Endothelial cell of umbilical vein (primary cell): ENCODE data around the gene FBXL22. TPM values are rescaled to one million over a fixed set of nuclear protein-coding genes. Genes with fewer than 3 reads are reported as not detected.

Source experiments
- BruUV-seq: library from RNA; stranded (reverse); fragments of 400-500 nt; replicated peaks from 2 replicates; lab custom pipeline; 2021; lab: Mats Ljungman, UMichigan
- CTCF ChIA-PET: fragments of 300-600, 350-600 bp; sonication (Branson Sonifier 250); formaldehyde crosslinking; loops from one replicate; lab custom pipeline; 2021; ENCODE audit warnings: antibody characterized with exemption, inconsistent platforms; lab: Charles Lee
- POLR2A ChIA-PET: fragments of 300-600, 350-600 bp; sonication (Branson Sonifier 250); formaldehyde crosslinking; loops from one replicate; lab custom pipeline; 2021; ENCODE audit warnings: antibody characterized with exemption, inconsistent platforms; lab: Charles Lee
- DNase-seq: peaks from one replicate; pipeline ENCODE4 v3.0.0-alpha.2; 2011; ENCODE audit warnings: low read depth, low spot score
- FAIRE-seq: peaks from 2 replicates; lab custom pipeline; 2011; peaks lifted over from hg19 to GRCh38; lab: Jason Lieb, UNC
- H2AFZ ChIP-seq: 2 replicates; pipeline ENCODE4 v1.6.0; 2012; ENCODE audit warnings: low read depth, low read length, control low read depth, inconsistent platforms
- H3K27ac ChIP-seq: 2 replicates; pipeline ENCODE4 v1.5.1; 2011; ENCODE audit warnings: low read depth, mild to moderate bottlenecking, control low read depth, low read length, moderate library complexity; ENCODE audit not compliant: insufficient read depth
- H3K27me3 ChIP-seq, 2 experiments: 2 replicates each; pipeline versions ENCODE4 v1.6.0 to v1.6.1; 2011; ENCODE audit warnings: low read length in 2 of 2, mixed read lengths in 1 of 2; ENCODE audit not compliant: control insufficient read depth in 2 of 2, insufficient read depth in 2 of 2
- H3K36me3 ChIP-seq, 2 experiments: 2 replicates in 1 of 2; 3 replicates in 1 of 2; pipeline ENCODE4 v1.5.1; 2011; ENCODE audit warnings: low read length in 2 of 2, mild to moderate bottlenecking in 1 of 2, moderate library complexity in 1 of 2; ENCODE audit not compliant: control insufficient read depth in 2 of 2, insufficient read depth in 2 of 2; ENCODE audit errors: extremely low read depth in 1 of 2
- H3K4me1 ChIP-seq: 3 replicates; pipeline ENCODE4 v1.5.1; 2011; ENCODE audit warnings: mild to moderate bottlenecking, low read length; ENCODE audit not compliant: control insufficient read depth, insufficient read depth; ENCODE audit errors: extremely low read depth
- H3K4me2 ChIP-seq: 2 replicates; pipeline ENCODE4 v1.6.1; 2011; ENCODE audit warnings: low read length, control low read depth, mixed read lengths; ENCODE audit not compliant: insufficient read depth
- H3K4me3 ChIP-seq, 3 experiments: fragments of 200-600 bp in 1 of 3; sonication (generic), shearing (Covaris generic) in 1 of 3; replicated peaks in 1 of 3; 2 replicates each; pipeline ENCODE4 v1.5.1; 2011 to 2016; ENCODE audit warnings: control low read depth in 3 of 3, low read length in 3 of 3, mild to moderate bottlenecking in 2 of 3, inconsistent platforms in 1 of 3, low read depth in 1 of 3, moderate library complexity in 1 of 3; ENCODE audit not compliant: insufficient read depth in 1 of 3
- H3K79me2 ChIP-seq: 2 replicates; pipeline ENCODE4 v1.6.0; 2012; ENCODE audit warnings: low read length, inconsistent platforms; ENCODE audit not compliant: control insufficient read depth, insufficient read depth
- H3K9ac ChIP-seq: replicated peaks from 2 replicates; pipeline ENCODE3; 2011; ENCODE audit warnings: low read length, control low read depth; ENCODE audit not compliant: insufficient read depth; ENCODE audit errors: extremely low read depth
- H3K9me1 ChIP-seq: replicated peaks from 3 replicates; pipeline ENCODE4 v1.6.0; 2011; ENCODE audit warnings: mild to moderate bottlenecking, low read length; ENCODE audit not compliant: control insufficient read depth, insufficient read depth; ENCODE audit errors: extremely low read depth
- H3K9me3 ChIP-seq: replicated peaks from 2 replicates; pipeline ENCODE4 v1.5.1; 2012; ENCODE audit warnings: low read length, inconsistent platforms; ENCODE audit not compliant: control insufficient read depth, insufficient read depth
- H4K20me1 ChIP-seq: replicated peaks from 2 replicates; pipeline ENCODE3; 2011; ENCODE audit warnings: mild to moderate bottlenecking, low read length; ENCODE audit not compliant: control insufficient read depth, insufficient read depth; ENCODE audit errors: extremely low read depth
- EZH2 ChIP-seq: IDR thresholded peaks from 2 replicates; pipeline ENCODE4 v1.6.1; 2012; ENCODE audit warnings: borderline replicate concordance, low read depth, mild to moderate bottlenecking, moderate library complexity, low read length, inconsistent platforms; ENCODE audit not compliant: severe bottlenecking
- FOS ChIP-seq: IDR thresholded peaks from 2 replicates; pipeline ENCODE4 v1.6.1; 2011; ENCODE audit warnings: mild to moderate bottlenecking, low read length, moderate library complexity, borderline replicate concordance; ENCODE audit not compliant: insufficient read depth
- GATA2 ChIP-seq: IDR thresholded peaks from 2 replicates; pipeline ENCODE4 v1.7.0; 2011; ENCODE audit warnings: low read depth, mild to moderate bottlenecking, moderate library complexity, mixed read lengths, low read length; ENCODE audit not compliant: insufficient read length, insufficient read depth
- JUN ChIP-seq: IDR thresholded peaks from 2 replicates; pipeline ENCODE4 v1.6.1; 2011; ENCODE audit warnings: borderline replicate concordance, low read depth; ENCODE audit not compliant: insufficient read length, insufficient read depth
- MYC ChIP-seq: IDR thresholded peaks from one replicate; pipeline ENCODE4 v1.6.1; 2011; ENCODE audit warnings: mild to moderate bottlenecking, low read depth, low read length
- POLR2A ChIP-seq: IDR thresholded peaks from 2 replicates; pipeline ENCODE4 v1.6.1; 2012; ENCODE audit warnings: low read depth, mild to moderate bottlenecking, control low read depth, low read length
- POLR2AphosphoS5 ChIP-seq: IDR thresholded peaks from 2 replicates; pipeline ENCODE4 v1.6.1; 2012; ENCODE audit warnings: low read depth, mild to moderate bottlenecking, control low read depth, low read length, moderate library complexity; ENCODE audit not compliant: insufficient read depth
- dilution Hi-C: fragments of 300-500 bp; cut with MboI; formaldehyde crosslinking; loops from one replicate; pipeline ENCODE4 v1.15.0; 2019; ENCODE audit warnings: low sequenced_read_pairs; ENCODE audit not compliant: extremely low pct_ligation_motif_present
- intact Hi-C: fragments of 100-400 bp; cut with micrococcal nuclease; formaldehyde crosslinking; loops from one replicate; pipeline ENCODE4 v1.10.0; 2022
- polyA plus RNA-seq, 4 experiments: library from polyadenylated mRNA; depleted of rRNA in 3 of 4; stranded (reverse) in 3 of 4; unstranded in 1 of 4; fragments of >200 nt; gene quantifications; 2 replicates each; pipeline versions ENCODE4 v1.2.1 to v1.2.3, GENCODE V29; 2011 to 2012; ENCODE audit warnings: missing spikeins in 1 of 4
- total RNA-seq: library from RNA; stranded (reverse); gene quantifications from 2 replicates; pipeline ENCODE4 v1.2.3, GENCODE V29; 2021
- TF ChIP-seq, protein P1 (sequence below): IDR thresholded peaks from 2 replicates; pipeline ENCODE4 v1.6.1; 2011; ENCODE audit not compliant: insufficient read depth, insufficient read length
- TF ChIP-seq, protein P2 (sequence below), 2 donors: IDR thresholded peaks; 1 replicate in 1 of 2; 2 replicates in 1 of 2; pipeline ENCODE4 v1.5.1; 2011; ENCODE audit warnings: low read length in 2 of 2, mild to moderate bottlenecking in 2 of 2, moderate library complexity in 2 of 2, control low read depth in 1 of 2, inconsistent platforms in 1 of 2, low read depth in 1 of 2; ENCODE audit not compliant: insufficient read depth in 1 of 2; ENCODE audit errors: extremely low read depth in 1 of 2

Gene FBXL22
- total and polyA plus RNA-seq, 2 donors (not counting 3 experiments of a cell fraction or from before 2014, with no cell fraction given) = 0.06 TPM; not detected in 1

GRCh38 chr15:63608989-63609388 is 11.8 kb downstream of the FBXL22 start:
- ChIA-PET CTCF (interaction anchor here (1.1 to 5.4 kb wide), 6 partner anchors 7 to 460 kb away, joined by 4 to 72 read pairs (median 25); no protein-coding TSS in a partner anchor), POLR2A (no interaction called here)
- no peaks in the 10 kb centered on the region for H3K27me3 ChIP-seq
- FAIRE-seq (no peak), DNase-seq (no peak)
- H3K4me1 ChIP-seq = peaks cover 18% of the 10 kb centered on the region
- no peak overlapping the region for H2AFZ ChIP-seq
- no peak overlapping the region for H3K27ac ChIP-seq
- H3K9ac ChIP-seq = no peak overlapping the region
- H4K20me1 ChIP-seq = no peaks in the 10 kb centered on the region
- intact Hi-C loops = no loop called here
- H3K9me3 ChIP-seq = no peaks in the 10 kb centered on the region
- H3K79me2 ChIP-seq = no peaks in the 10 kb centered on the region
- H3K4me3 ChIP-seq = no peak overlapping the region
- no peaks in the 10 kb centered on the region for H3K9me1 ChIP-seq
- dilution Hi-C loops = no loop called here
- TF ChIP-seq, protein P1, sequence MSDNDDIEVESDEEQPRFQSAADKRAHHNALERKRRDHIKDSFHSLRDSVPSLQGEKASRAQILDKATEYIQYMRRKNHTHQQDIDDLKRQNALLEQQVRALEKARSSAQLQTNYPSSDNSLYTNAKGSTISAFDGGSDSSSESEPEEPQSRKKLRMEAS = no peak
- TF ChIP-seq EZH2 (no peak), POLR2AphosphoS5 (no peak), GATA2 (no peak), JUN (no peak), POLR2A (no peak), FOS (no peak), MYC (no peak)
- TF ChIP-seq, protein P2, sequence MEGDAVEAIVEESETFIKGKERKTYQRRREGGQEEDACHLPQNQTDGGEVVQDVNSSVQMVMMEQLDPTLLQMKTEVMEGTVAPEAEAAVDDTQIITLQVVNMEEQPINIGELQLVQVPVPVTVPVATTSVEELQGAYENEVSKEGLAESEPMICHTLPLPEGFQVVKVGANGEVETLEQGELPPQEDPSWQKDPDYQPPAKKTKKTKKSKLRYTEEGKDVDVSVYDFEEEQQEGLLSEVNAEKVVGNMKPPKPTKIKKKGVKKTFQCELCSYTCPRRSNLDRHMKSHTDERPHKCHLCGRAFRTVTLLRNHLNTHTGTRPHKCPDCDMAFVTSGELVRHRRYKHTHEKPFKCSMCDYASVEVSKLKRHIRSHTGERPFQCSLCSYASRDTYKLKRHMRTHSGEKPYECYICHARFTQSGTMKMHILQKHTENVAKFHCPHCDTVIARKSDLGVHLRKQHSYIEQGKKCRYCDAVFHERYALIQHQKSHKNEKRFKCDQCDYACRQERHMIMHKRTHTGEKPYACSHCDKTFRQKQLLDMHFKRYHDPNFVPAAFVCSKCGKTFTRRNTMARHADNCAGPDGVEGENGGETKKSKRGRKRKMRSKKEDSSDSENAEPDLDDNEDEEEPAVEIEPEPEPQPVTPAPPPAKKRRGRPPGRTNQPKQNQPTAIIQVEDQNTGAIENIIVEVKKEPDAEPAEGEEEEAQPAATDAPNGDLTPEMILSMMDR (IDR thresholded peaks at IDR 0.05; ENCODE audit: extremely low read depth in 1 of 2, insufficient read depth in 1 of 2, low read depth in 1 of 2, low read length in 2 of 2) = no peak
- H3K4me2 ChIP-seq = no peak overlapping the region
- peaks cover 5 to 25% of the 10 kb centered on the region in 2 experiments for H3K36me3 ChIP-seq
- BruUV-seq = no TSS peak
